OCI-M2 (cell line): ENCODE measurements around the gene PWWP2A.
A peak's percentile ranks its signal among the peaks of the same experiment; 100 is the strongest.
"Not testable (repeated sequence)": the region's sequence is repeated elsewhere in the genome, so short reads cannot be mapped to it uniquely, and the experiment has no call there.

Experiments used
- DNase-seq: peaks from one replicate; lab custom pipeline; 2025; ENCODE audit not compliant: unreplicated experiment; lab: John Stamatoyannopoulos, UW

The PWWP2A gene

GRCh38 chr5:160119142-160119904 lies at the start of gene PWWP2A:
Gene PWWP2A (minus strand): TSS chr5:160119450. CDS start chr5:160119388, 62 bp downstream.
- peak; percentile 91 for DNase-seq

- no peak for DNase-seq
These were observed 48.4 kb upstream of the PWWP2A start for GRCh38 chr5:160167624-160168165.

GRCh38 chr5:160166973-160167623 lies 47.8 kb upstream of the PWWP2A start:
- DNase-seq: no peak

GRCh38 chr5:160166069-160166972 lies 47.1 kb upstream of the PWWP2A start:
- DNase-seq: no peak

- no peak for DNase-seq
These were observed 46.2 kb upstream of the PWWP2A start for GRCh38 chr5:160165137-160166068.

- no peak for DNase-seq
These were observed 43.7 kb upstream of the PWWP2A start for GRCh38 chr5:160162910-160163309.

- no peak for DNase-seq
These were observed 42.4 kb upstream of the PWWP2A start for GRCh38 chr5:160161626-160162025.

- not testable (repeated sequence) for DNase-seq
These were observed 41.6 kb upstream of the PWWP2A start for GRCh38 chr5:160160875-160161274.

GRCh38 chr5:160159991-160160792 lies 40.9 kb upstream of the PWWP2A start:
- no peak for DNase-seq

GRCh38 chr5:160158087-160158486 lies 38.8 kb upstream of the PWWP2A start:
- no peak for DNase-seq

- no peak for DNase-seq
These were observed 35.9 kb upstream of the PWWP2A start for GRCh38 chr5:160155017-160155750.

- no peak for DNase-seq
These were observed 33.7 kb upstream of the PWWP2A start for GRCh38 chr5:160152901-160153300.

GRCh38 chr5:160152287-160152686 lies 33.0 kb upstream of the PWWP2A start:
- DNase-seq: no peak

GRCh38 chr5:160151017-160151416 lies 31.8 kb upstream of the PWWP2A start:
- no peak for DNase-seq

- no peak for DNase-seq
These were observed 31.1 kb upstream of the PWWP2A start for GRCh38 chr5:160150381-160150780.

GRCh38 chr5:160144436-160144835 lies 25.2 kb upstream of the PWWP2A start:
- not testable (repeated sequence) for DNase-seq

GRCh38 chr5:160134332-160134731 lies 15.1 kb upstream of the PWWP2A start:
- DNase-seq: no peak

GRCh38 chr5:160133918-160134304 lies 14.7 kb upstream of the PWWP2A start:
- DNase-seq: no peak
